Measurements from ENCODE around the gene EID1.

DNA sequence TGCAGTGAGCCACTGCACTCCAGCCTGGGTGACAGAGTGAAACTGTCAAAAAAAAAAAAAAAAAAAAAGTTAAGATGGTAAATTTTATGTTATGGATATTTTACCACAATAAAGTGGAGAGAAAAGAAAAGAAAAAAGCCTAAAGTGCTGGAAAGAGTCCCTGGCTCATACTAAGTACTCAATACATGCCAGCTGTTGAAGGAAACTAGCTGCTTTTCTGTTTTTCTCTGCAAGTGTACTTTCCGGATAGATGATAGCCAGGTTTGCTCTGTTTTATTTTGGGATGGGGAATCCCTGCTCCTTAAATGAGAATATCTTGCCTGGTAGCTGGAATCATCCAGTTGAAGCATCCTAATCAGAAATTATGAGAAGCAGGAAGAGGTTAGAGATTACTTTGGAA lies 10.9 kb downstream of the EID1 start:
- TF ChIP-seq, protein P1, sequence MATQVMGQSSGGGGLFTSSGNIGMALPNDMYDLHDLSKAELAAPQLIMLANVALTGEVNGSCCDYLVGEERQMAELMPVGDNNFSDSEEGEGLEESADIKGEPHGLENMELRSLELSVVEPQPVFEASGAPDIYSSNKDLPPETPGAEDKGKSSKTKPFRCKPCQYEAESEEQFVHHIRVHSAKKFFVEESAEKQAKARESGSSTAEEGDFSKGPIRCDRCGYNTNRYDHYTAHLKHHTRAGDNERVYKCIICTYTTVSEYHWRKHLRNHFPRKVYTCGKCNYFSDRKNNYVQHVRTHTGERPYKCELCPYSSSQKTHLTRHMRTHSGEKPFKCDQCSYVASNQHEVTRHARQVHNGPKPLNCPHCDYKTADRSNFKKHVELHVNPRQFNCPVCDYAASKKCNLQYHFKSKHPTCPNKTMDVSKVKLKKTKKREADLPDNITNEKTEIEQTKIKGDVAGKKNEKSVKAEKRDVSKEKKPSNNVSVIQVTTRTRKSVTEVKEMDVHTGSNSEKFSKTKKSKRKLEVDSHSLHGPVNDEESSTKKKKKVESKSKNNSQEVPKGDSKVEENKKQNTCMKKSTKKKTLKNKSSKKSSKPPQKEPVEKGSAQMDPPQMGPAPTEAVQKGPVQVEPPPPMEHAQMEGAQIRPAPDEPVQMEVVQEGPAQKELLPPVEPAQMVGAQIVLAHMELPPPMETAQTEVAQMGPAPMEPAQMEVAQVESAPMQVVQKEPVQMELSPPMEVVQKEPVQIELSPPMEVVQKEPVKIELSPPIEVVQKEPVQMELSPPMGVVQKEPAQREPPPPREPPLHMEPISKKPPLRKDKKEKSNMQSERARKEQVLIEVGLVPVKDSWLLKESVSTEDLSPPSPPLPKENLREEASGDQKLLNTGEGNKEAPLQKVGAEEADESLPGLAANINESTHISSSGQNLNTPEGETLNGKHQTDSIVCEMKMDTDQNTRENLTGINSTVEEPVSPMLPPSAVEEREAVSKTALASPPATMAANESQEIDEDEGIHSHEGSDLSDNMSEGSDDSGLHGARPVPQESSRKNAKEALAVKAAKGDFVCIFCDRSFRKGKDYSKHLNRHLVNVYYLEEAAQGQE (IDR thresholded peaks at IDR 0.05; ENCODE audit: insufficient read depth in 1 of 2, low read depth in 2 of 2, low read length in 1 of 2), result no peak
- TF ChIP-seq, protein P2, sequence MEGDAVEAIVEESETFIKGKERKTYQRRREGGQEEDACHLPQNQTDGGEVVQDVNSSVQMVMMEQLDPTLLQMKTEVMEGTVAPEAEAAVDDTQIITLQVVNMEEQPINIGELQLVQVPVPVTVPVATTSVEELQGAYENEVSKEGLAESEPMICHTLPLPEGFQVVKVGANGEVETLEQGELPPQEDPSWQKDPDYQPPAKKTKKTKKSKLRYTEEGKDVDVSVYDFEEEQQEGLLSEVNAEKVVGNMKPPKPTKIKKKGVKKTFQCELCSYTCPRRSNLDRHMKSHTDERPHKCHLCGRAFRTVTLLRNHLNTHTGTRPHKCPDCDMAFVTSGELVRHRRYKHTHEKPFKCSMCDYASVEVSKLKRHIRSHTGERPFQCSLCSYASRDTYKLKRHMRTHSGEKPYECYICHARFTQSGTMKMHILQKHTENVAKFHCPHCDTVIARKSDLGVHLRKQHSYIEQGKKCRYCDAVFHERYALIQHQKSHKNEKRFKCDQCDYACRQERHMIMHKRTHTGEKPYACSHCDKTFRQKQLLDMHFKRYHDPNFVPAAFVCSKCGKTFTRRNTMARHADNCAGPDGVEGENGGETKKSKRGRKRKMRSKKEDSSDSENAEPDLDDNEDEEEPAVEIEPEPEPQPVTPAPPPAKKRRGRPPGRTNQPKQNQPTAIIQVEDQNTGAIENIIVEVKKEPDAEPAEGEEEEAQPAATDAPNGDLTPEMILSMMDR (IDR thresholded peaks at IDR 0.05), result no peak
- no peak for TF ChIP-seq POLR2AphosphoS5 (IDR thresholded peaks at IDR 0.05; ENCODE audit: low read depth, low read length)
